SHP77 (cell line): ENCODE results near the gene CSNK1A1.
A peak's percentile ranks its signal among the peaks of the same experiment; 100 is the strongest.
"Not testable (repeated sequence)": the region's sequence is repeated elsewhere in the genome, so short reads cannot be mapped to it uniquely, and the experiment has no call there.

Experiments
- DNase-seq, 2 experiments: peaks; one replicate each; lab custom pipeline; 2025; lab: John Stamatoyannopoulos, UW

The CSNK1A1 gene

GRCh38 chr5:149551227-149552037 is at the start of gene CSNK1A1:
CSNK1A1 (minus strand) TSS chr5:149551439; CDS start chr5:149550964, 475 bp downstream.
- peak; percentile 97 for DNase-seq

GRCh38 chr5:149600932-149601331 is 49.7 kb upstream of the CSNK1A1 start:
- DNase-seq = no peak

- DNase-seq = no peak
Observed at GRCh38 chr5:149599375-149599774, 48.1 kb upstream of the CSNK1A1 start.

- no peak for DNase-seq
Observed at GRCh38 chr5:149598966-149599365, 47.7 kb upstream of the CSNK1A1 start.

- DNase-seq = not testable (repeated sequence)
Observed at GRCh38 chr5:149598234-149598633, 47.0 kb upstream of the CSNK1A1 start.

GRCh38 chr5:149597618-149598017 is 46.4 kb upstream of the CSNK1A1 start:
- no peak for DNase-seq

- DNase-seq = no peak
Observed at GRCh38 chr5:149596712-149597111, 45.5 kb upstream of the CSNK1A1 start.

GRCh38 chr5:149595105-149595504 is 43.9 kb upstream of the CSNK1A1 start:
- DNase-seq = not testable (repeated sequence)

- no peak for DNase-seq
Observed at GRCh38 chr5:149594206-149594895, 43.1 kb upstream of the CSNK1A1 start.

GRCh38 chr5:149593370-149593769 is 42.1 kb upstream of the CSNK1A1 start:
- no peak for DNase-seq

GRCh38 chr5:149588936-149589335 is 37.7 kb upstream of the CSNK1A1 start:
- DNase-seq = no peak

GRCh38 chr5:149586708-149587318 is 35.6 kb upstream of the CSNK1A1 start:
- DNase-seq = no peak

- DNase-seq = no peak
Observed at GRCh38 chr5:149585910-149586309, 34.7 kb upstream of the CSNK1A1 start.

- DNase-seq = peak in 1 of 2 experiments; percentile 9
Observed at GRCh38 chr5:149584121-149584520, 32.9 kb upstream of the CSNK1A1 start.

GRCh38 chr5:149583394-149583793 is 32.2 kb upstream of the CSNK1A1 start:
- peak in 1 of 2 experiments; percentile 41 for DNase-seq

GRCh38 chr5:149581931-149582768 is 30.9 kb upstream of the CSNK1A1 start:
- peak; percentile 30 to 57 for DNase-seq

GRCh38 chr5:149581192-149581861 is 30.1 kb upstream of the CSNK1A1 start, which contains the start of gene ARHGEF37:
ARHGEF37 (plus strand) TSS chr5:149581498; CDS start chr5:149597770, 16,272 bp downstream.
- peak; percentile 57 to 81 for DNase-seq

GRCh38 chr5:149580808-149581191 is 29.6 kb upstream of the CSNK1A1 start:
- peak in 1 of 2 experiments; percentile 37 for DNase-seq

- no peak for DNase-seq
Observed at GRCh38 chr5:149578896-149579295, 27.7 kb upstream of the CSNK1A1 start.

GRCh38 chr5:149576021-149576420 is 24.8 kb upstream of the CSNK1A1 start:
- no peak for DNase-seq

GRCh38 chr5:149575131-149575530 is 23.9 kb upstream of the CSNK1A1 start:
- no peak for DNase-seq
